Esophagus squamous epithelium (tissue), 4 donors: ENCODE measurements around the gene JPH4.

ENCODE experiments used
- POLR2A ChIP-seq, 4 donors: fragments of 450-650 bp; IDR thresholded peaks; one replicate each; pipeline ENCODE4 v1.6.1; 2017; ENCODE audit warnings: antibody characterized with exemption in 4 of 4, mild to moderate bottlenecking in 4 of 4, moderate library complexity in 3 of 4
- TF ChIP-seq, protein P1 (sequence below), 6 experiments: fragments of 450-650 bp in 4 of 6; fragments of 200-600 bp in 2 of 6; sonication (generic) in 2 of 6; IDR thresholded peaks; one replicate each; pipeline ENCODE4 v1.5.1; 2016 to 2019; ENCODE audit warnings: antibody characterized with exemption in 6 of 6, mild to moderate bottlenecking in 4 of 6, moderate library complexity in 4 of 6

GRCh38 chr14:23623962-23624361 lies 45.4 kb upstream of the JPH4 start:
- TF ChIP-seq, protein P1, sequence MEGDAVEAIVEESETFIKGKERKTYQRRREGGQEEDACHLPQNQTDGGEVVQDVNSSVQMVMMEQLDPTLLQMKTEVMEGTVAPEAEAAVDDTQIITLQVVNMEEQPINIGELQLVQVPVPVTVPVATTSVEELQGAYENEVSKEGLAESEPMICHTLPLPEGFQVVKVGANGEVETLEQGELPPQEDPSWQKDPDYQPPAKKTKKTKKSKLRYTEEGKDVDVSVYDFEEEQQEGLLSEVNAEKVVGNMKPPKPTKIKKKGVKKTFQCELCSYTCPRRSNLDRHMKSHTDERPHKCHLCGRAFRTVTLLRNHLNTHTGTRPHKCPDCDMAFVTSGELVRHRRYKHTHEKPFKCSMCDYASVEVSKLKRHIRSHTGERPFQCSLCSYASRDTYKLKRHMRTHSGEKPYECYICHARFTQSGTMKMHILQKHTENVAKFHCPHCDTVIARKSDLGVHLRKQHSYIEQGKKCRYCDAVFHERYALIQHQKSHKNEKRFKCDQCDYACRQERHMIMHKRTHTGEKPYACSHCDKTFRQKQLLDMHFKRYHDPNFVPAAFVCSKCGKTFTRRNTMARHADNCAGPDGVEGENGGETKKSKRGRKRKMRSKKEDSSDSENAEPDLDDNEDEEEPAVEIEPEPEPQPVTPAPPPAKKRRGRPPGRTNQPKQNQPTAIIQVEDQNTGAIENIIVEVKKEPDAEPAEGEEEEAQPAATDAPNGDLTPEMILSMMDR (IDR thresholded peaks at IDR 0.05) = no peak
- no peak for TF ChIP-seq POLR2A (IDR thresholded peaks at IDR 0.05)
